HT-29 (cell line): ENCODE measurements around the gene SP6. TPM values are rescaled to one million over a fixed set of nuclear protein-coding genes. Genes with fewer than 3 reads are reported as not detected.

Experiments used
- DNase-seq: peaks from one replicate; pipeline ENCODE4 v3.0.0-alpha.2; 2015; ENCODE audit warnings: low spot score
- total RNA-seq: library from RNA; depleted of rRNA; stranded (reverse); fragments of >200 nt; shearing (Covaris generic); gene quantifications from 2 replicates; pipeline ENCODE4 v1.2.3, GENCODE V29; 2014

The SP6 gene
- total RNA-seq, 1 experiment from 2014 or later: 12.5 TPM

DNA sequence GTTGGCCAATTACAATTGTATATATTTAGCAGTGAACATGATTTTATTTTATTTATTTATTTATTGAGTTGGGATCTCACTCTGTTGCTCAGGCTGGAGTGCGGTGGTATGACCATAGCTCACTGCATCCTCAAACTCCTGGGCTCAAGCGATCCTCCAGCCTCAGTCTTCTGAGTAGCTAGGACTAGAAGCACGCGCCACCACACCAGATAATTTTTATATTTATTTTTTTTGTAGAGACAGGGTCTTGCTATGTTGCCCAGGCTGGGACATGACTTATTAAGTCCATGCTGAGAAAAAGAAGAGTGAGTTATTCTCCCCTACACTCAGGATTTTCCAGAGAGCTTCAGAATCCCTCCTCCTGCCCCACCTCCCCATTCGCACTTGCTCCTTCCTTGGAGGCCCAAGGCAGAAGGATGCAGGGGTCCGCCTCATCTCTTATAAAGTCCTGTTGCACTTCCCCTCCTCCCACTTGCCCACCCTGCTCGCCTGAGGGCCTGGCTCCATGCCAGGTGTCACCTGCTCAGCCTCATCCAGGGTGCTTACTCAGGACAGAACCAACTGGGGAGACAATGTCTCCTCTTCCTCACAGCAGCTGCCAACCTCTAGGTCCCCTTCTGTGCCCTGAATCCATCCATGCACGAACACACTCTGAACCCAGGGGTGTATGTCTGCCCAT is 29.0 kb upstream of the SP6 start:
- no peak for DNase-seq

GRCh38 chr17:47879028-47879585 is 28.1 kb upstream of the SP6 start:
- no peak for DNase-seq

GRCh38 chr17:47878203-47879027 is 27.5 kb upstream of the SP6 start:
- DNase-seq: no peak

DNA sequence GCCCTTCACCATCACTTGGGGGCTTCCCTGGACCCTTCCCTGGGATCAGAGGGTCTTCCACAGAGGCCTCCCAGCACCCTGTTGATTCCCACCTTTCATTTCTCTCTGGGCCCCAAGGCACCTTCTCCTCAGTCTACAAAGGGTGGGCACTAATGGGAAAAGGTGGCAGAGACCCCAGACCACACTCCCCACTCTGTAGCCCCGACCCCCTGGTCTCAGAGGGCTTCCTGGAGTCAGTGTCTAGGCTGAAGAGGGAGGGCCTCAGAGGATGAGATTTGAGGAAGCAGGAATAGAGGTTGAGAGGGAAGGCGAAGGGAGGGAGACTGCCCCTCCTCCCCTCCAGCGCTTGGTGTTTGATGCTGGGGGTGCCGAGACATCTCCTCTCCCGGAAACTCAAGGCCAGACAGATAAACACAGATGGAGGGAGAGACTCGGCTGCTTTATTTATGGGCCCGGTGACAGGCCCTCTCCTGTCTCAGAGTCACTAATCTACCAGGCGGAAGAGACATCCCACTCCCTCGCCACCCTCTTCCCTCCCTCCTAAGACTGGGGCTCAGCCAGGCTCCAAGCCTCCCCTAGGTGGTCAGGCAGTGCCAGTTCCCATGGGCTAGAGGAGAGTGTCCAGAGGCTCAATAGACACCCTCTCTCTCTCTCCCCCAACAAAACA is 26.5 kb upstream of the SP6 start:
- no peak for DNase-seq

DNA sequence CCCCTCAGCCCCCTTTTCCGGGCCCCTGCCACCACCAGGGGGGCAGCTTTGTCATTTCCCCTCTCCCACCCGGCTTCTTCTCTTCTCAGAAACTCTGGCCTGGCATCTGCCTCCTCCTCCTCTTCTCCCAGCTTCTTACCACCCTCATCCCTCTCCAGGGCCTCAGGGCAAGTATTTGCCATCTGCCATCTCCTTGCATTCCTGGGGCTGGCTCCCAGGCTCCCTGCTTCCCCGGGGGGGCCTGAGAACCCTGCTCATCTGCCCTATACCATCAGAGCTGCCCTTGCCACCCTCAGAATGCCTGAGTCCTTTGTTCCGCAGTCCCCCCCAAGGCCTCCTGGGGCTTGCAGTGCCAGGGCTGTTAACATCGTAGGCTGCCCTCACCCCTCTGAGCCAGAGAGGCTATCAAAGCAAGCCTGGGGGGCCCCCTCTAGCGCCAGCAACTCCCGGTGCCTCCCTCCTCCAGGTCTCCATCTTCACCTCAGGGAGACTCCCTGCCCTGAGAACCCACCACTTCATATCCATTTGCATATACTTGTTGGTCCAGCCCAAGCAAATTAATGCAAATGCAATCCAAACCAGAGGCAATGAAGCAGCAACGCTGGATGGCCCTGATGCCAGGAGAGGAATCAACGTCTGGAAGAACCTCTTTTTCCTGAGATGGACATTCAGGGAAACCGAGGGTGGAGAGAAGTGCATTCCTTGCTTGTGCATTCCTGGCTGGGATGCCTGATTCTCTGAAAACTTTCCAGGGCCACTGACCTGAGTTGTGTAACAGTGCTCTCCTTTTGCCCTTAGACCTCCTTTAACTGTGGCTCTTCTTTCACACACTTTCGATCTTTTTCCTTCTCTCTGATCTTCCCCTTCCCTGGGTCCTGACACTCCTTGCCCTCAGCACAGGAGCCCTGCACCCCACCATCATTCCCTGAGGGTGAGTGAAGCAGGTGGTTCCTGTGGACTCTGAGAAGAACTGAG is 24.3 kb upstream of the SP6 start:
- DNase-seq: no peak

GRCh38 chr17:47873200-47874090 is 22.5 kb upstream of the SP6 start:
- DNase-seq: no peak

DNA sequence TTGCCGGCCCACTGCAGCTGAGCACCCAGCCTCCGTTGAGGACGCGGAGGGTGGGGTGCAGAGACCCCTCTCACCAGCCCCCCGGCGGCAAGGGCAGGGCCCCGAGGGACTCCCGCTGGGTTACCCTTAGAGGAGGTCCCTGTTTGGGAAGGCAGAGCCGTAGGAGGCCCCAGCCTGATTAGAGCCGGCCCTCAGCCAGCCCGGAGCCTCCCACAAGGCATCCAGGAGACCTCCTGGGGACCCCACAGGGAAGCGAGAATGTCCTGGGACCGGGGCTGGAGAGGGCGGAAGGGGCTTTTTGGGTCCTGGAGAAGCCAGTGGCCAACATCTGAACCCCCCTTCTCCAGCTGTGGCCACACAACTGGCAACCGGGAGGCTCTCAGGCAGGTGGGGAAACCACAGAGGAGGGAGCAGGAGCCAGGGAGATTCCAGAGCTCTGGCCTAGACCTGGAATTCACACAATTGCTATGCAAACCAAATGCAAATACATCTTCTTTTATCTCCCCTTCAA is 21.7 kb upstream of the SP6 start:
- no peak for DNase-seq

- DNase-seq: no peak
Measured at GRCh38 chr17:47872019-47872650, 21.2 kb upstream of the SP6 start.

GRCh38 chr17:47871048-47871447 is 20.1 kb upstream of the SP6 start:
- DNase-seq: no peak

DNA sequence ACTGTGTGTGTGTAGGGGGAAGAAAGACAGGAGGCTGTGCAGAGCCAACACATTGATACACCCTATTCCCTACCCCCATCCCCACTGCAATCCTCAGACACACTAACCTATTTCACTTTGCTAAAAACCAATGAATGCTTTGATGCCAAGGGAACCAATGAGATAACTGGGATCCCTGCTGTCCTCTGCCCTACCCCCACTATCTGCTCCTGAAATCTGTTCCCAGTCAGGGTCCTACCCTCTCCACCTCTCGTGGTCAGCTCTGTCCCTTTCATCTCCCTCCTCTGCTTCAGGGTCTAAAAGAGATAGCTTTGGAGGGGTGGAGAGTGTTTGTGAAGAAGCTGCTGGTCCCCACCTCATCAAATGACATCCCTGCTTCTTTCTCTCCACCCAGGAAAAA is 19.1 kb upstream of the SP6 start:
- no peak for DNase-seq

- no peak for DNase-seq
Measured at GRCh38 chr17:47869114-47869513, 18.2 kb upstream of the SP6 start.

DNA sequence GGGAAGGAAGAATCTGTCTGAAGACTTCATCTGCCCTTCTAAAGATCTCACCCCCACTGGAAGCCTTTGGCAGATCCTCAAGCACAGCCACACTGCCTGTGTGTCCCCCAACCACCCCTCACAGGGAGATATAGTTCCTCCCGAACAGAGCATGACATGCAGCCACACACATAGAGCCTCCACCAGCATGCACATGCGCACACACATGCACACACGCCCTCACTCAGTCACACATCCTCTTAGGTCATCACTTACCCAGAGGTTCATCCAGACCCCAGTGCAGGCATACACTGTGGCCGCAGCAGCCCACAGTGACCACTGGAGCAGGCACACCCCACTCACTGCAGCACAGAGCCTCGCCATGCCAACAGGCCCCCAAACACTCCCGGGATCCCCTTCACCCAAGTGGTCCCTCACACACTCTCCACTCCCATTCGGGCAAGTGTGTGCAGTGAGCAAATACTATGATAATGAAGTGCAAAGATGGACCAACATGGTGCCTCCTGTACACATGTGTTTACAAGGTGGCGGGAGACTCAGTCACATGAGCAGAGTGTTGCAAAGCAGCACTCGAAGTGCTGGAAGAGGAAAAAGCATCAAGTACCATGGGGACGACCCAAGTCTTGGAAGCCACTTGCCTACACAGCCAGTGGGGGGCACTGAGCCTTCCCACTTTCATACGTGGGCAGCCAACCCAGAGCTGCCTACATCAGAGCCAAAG is 17.0 kb upstream of the SP6 start:
- no peak for DNase-seq

GRCh38 chr17:47866941-47867340 is 16.0 kb upstream of the SP6 start:
- DNase-seq: no peak

DNA sequence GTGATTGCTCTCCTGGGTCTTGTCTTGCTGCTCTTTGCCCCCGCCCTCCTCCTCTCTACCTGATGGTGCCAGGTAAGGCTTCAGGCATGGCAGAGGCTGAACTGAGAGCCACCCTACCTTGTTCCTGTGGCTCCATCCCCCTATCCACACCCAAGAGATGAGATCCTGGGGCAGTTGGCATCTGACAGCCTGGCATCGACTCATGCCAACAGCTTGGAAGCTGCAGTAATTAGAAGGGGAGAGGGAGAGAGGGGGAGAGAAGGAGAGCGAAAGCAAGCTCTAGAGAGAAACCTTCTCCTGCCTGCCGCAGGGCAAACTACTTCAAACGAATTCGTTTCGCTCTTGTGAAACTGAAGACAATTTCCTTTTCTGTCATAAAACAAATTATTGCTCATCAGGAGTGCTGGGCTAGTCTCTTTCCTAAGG is 13.8 kb upstream of the SP6 start:
- no peak for DNase-seq

DNA sequence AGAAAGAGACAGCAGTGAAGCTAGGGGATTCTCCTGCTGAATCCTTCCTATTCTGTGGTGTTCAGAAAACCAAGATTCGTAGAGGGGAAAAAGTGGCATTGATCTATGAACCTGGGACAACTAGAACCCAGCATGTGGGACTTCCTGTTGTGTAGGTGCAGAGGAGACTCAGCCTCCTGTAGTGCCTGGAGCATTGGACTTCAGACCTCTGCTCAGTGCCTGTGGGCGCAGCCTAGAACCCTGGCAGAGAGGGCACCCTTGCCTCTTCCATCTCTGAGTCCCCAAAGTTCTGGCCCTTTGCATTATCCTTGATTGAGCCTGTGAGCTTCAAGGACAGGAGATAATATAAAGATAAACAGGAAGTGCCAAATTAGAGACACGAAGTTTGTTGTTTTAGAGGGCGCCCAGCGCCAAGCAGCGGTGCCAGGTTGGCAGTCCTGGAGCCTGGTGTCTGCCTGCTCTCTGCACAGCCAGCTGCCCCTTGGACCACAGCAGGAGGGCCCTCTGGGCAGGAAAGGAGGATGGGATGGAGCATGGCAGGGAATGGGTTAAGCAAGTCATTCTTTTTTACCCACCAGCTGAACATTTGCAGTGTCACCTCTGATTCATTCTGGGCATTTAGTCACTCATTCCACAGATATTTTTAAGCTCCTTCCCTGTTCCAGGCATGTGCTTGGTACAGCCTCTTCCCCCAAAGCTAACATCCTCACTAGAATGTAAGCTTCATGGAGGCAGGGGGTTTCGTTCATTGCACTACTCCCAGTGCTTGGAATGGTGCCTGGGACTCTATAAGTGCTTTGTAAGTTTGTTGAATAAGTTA is 11.9 kb upstream of the SP6 start:
- no peak for DNase-seq

DNA sequence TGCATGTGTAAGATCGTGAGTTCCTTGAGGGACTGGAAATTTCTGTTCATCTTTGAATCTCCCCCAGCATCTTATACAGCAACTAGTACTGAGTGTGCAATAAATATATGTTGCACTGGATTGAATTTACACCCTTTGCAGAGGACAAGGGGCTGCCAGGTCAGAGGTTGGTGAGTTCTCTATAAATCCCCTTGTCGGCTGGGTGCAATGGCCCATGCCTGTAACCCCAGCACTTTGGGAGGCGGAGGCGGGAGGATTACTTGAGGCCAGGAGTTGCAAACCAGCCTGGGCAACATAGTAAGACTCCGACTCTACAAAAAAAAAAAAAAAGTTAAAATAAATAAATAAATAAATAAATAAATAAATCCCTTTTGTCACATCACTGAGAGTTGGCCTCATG is 9.4 kb upstream of the SP6 start:
- no peak for DNase-seq

GRCh38 chr17:47857551-47858455 is 6.8 kb upstream of the SP6 start:
- no peak for DNase-seq
